Panc1 (cell line): Measurements from ENCODE around the gene MRPS27. TPM values are rescaled to one million over a fixed set of nuclear protein-coding genes. Genes with fewer than 3 reads are reported as not detected.

Experiments used
- ATAC-seq: fragments of 200-7000 bp; cut with Tn5 transposase; 2 replicates; pipeline ENCODE4 v1.9.1; 2020; ENCODE audit warnings: mild to moderate bottlenecking, moderate library complexity
- BruUV-seq: library from RNA; stranded (reverse); fragments of 400-500 nt; replicated peaks from 2 replicates; lab custom pipeline; 2021; lab: Mats Ljungman, UMichigan
- CTCF ChIA-PET: fragments of 300-600 bp; sonication (Branson Sonifier 250); formaldehyde crosslinking; loops from one replicate; lab custom pipeline; 2022; ENCODE audit warnings: antibody characterized with exemption; lab: Charles Lee
- POLR2A ChIA-PET: fragments of 300-600 bp; sonication (Branson Sonifier 250); formaldehyde crosslinking; loops from one replicate; lab custom pipeline; 2022; ENCODE audit warnings: antibody characterized with exemption; lab: Charles Lee
- DNase-seq: peaks from one replicate; pipeline ENCODE4 v3.0.0-alpha.2; 2010; ENCODE audit warnings: low read depth, low spot score
- H3K27ac ChIP-seq: 2 replicates; pipeline ENCODE4 v1.5.1; 2011; ENCODE audit warnings: mild to moderate bottlenecking, low read length, inconsistent platforms
- H3K27me3 ChIP-seq: fragments of 200-500 bp; sonication (Bioruptor generic); 2 replicates; pipeline ENCODE4 v1.6.0; 2014; ENCODE audit warnings: low read length, inconsistent platforms; ENCODE audit not compliant: control insufficient read depth, insufficient read depth
- H3K36me3 ChIP-seq: fragments of 200-500 bp; sonication (Bioruptor generic); 2 replicates; pipeline ENCODE4 v1.5.1; 2014; ENCODE audit warnings: inconsistent platforms, mild to moderate bottlenecking, low read length, moderate library complexity; ENCODE audit not compliant: control insufficient read depth, insufficient read depth
- H3K4me1 ChIP-seq: 2 replicates; pipeline ENCODE4 v1.5.1; 2011; ENCODE audit warnings: inconsistent platforms, mild to moderate bottlenecking, low read length, moderate library complexity; ENCODE audit not compliant: control insufficient read depth, insufficient read depth
- H3K4me3 ChIP-seq, 2 experiments: 2 replicates each; pipeline ENCODE4 v1.5.1; 2011 to 2012; ENCODE audit warnings: low read depth in 2 of 2, low read length in 2 of 2, mild to moderate bottlenecking in 2 of 2, inconsistent platforms in 1 of 2, moderate library complexity in 1 of 2
- H3K9me3 ChIP-seq: fragments of 200-500 bp; sonication (Bioruptor generic); 2 replicates; pipeline ENCODE4 v1.5.1; 2014; ENCODE audit warnings: low read depth, mild to moderate bottlenecking, inconsistent platforms, low read length, moderate library complexity; ENCODE audit not compliant: control insufficient read depth, insufficient read depth
- POLR2AphosphoS5 ChIP-seq: IDR thresholded peaks from 2 replicates; pipeline ENCODE4 v1.6.1; 2012; ENCODE audit warnings: mild to moderate bottlenecking, low read depth, low read length, moderate library complexity
- SIN3A ChIP-seq: IDR thresholded peaks from 2 replicates; pipeline ENCODE4 v1.6.1; 2012; ENCODE audit warnings: low read depth, mild to moderate bottlenecking, low read length, moderate library complexity, borderline replicate concordance; ENCODE audit not compliant: insufficient read depth
- TCF7L2 ChIP-seq: IDR thresholded peaks from 2 replicates; pipeline ENCODE4 v1.6.1; 2011; ENCODE audit warnings: mild to moderate bottlenecking, low read depth, low read length, inconsistent platforms
- in situ Hi-C: cut with HindIII; loops from 2 replicates; pipeline ENCODE4 v1.10.0; 2016; ENCODE audit warnings: low sequenced_read_pairs, low pct_unique_long_range_greater_than_20kb
- intact Hi-C: fragments of 100-400 bp; cut with micrococcal nuclease; formaldehyde crosslinking; loops from one replicate; pipeline ENCODE4 v1.10.0; 2022; ENCODE audit not compliant: unreplicated experiment
- total RNA-seq: library from RNA; stranded (reverse); gene quantifications from one replicate; pipeline ENCODE4 v1.2.1, GENCODE V29; 2021; ENCODE audit not compliant: unreplicated experiment
- TF ChIP-seq, protein P1 (sequence below), 2 experiments: IDR thresholded peaks; 2 replicates each; pipeline ENCODE4 v1.6.1; 2011 to 2012; ENCODE audit warnings: low read depth in 2 of 2, control low read depth in 1 of 2, low read length in 1 of 2, mild to moderate bottlenecking in 1 of 2, moderate library complexity in 1 of 2; ENCODE audit not compliant: insufficient read depth in 1 of 2
- TF ChIP-seq, protein P2 (sequence below): fragments of 450-650 bp; IDR thresholded peaks from 2 replicates; pipeline ENCODE4 v1.5.1; 2017; ENCODE audit warnings: mild to moderate bottlenecking

MRPS27 gene
- total RNA-seq, 1 experiment from 2014 or later: 67.2 TPM

DNA sequence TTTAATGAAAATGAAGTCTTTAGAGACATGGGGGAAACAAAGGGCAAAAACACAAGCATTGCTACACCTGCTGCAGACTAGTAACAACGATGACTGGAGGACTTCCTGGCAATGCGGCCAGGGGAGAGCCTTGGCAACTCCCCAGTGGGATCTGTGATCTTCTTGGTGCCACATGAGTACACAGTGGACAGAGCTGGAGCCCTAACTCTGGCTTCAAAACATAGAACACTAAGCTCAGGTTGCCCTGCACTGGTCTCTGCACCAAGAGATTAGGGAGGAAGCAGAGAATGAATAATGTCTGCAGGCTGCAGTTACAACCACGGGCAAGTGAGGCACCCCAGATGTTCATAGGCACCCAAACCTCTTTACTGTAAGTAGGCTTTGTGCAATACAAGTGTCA, 91.1 kb downstream of the MRPS27 start:
- Histone ChIP-seq H3K27me3 (no peaks in the 10 kb centered on the region), H3K36me3 (peaks cover 17% of the 10 kb centered on the region; the same call in 1 of the 2 replicates), H3K4me3 (no peak overlapping the region), H3K27ac (no peak overlapping the region), H3K9me3 (no peaks in the 10 kb centered on the region), H3K4me1 (no peaks in the 10 kb centered on the region)
- ATAC-seq: no peak
- no peak for TF ChIP-seq POLR2AphosphoS5
- TF ChIP-seq TCF7L2: no peak
- no peak for TF ChIP-seq SIN3A
- TF ChIP-seq, protein P1, sequence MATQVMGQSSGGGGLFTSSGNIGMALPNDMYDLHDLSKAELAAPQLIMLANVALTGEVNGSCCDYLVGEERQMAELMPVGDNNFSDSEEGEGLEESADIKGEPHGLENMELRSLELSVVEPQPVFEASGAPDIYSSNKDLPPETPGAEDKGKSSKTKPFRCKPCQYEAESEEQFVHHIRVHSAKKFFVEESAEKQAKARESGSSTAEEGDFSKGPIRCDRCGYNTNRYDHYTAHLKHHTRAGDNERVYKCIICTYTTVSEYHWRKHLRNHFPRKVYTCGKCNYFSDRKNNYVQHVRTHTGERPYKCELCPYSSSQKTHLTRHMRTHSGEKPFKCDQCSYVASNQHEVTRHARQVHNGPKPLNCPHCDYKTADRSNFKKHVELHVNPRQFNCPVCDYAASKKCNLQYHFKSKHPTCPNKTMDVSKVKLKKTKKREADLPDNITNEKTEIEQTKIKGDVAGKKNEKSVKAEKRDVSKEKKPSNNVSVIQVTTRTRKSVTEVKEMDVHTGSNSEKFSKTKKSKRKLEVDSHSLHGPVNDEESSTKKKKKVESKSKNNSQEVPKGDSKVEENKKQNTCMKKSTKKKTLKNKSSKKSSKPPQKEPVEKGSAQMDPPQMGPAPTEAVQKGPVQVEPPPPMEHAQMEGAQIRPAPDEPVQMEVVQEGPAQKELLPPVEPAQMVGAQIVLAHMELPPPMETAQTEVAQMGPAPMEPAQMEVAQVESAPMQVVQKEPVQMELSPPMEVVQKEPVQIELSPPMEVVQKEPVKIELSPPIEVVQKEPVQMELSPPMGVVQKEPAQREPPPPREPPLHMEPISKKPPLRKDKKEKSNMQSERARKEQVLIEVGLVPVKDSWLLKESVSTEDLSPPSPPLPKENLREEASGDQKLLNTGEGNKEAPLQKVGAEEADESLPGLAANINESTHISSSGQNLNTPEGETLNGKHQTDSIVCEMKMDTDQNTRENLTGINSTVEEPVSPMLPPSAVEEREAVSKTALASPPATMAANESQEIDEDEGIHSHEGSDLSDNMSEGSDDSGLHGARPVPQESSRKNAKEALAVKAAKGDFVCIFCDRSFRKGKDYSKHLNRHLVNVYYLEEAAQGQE (IDR thresholded peaks at IDR 0.05; ENCODE audit: insufficient read depth in 1 of 2, low read depth in 2 of 2, low read length in 1 of 2): no peak
- TF ChIP-seq, protein P2, sequence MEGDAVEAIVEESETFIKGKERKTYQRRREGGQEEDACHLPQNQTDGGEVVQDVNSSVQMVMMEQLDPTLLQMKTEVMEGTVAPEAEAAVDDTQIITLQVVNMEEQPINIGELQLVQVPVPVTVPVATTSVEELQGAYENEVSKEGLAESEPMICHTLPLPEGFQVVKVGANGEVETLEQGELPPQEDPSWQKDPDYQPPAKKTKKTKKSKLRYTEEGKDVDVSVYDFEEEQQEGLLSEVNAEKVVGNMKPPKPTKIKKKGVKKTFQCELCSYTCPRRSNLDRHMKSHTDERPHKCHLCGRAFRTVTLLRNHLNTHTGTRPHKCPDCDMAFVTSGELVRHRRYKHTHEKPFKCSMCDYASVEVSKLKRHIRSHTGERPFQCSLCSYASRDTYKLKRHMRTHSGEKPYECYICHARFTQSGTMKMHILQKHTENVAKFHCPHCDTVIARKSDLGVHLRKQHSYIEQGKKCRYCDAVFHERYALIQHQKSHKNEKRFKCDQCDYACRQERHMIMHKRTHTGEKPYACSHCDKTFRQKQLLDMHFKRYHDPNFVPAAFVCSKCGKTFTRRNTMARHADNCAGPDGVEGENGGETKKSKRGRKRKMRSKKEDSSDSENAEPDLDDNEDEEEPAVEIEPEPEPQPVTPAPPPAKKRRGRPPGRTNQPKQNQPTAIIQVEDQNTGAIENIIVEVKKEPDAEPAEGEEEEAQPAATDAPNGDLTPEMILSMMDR: no peak
- CTCF ChIA-PET: interaction anchor here (0.6 kb wide), 1 partner anchor 339 kb away, joined by 4 read pairs; no protein-coding TSS in a partner anchor
- intact Hi-C loops: no loop called here
- no TSS peak for BruUV-seq
- in situ Hi-C loops: no loop called here
- POLR2A ChIA-PET: interaction anchor here (0.7 kb wide), 1 partner anchor 51 kb away, joined by 3 read pairs; no protein-coding TSS in a partner anchor
- DNase-seq: no peak

DNA sequence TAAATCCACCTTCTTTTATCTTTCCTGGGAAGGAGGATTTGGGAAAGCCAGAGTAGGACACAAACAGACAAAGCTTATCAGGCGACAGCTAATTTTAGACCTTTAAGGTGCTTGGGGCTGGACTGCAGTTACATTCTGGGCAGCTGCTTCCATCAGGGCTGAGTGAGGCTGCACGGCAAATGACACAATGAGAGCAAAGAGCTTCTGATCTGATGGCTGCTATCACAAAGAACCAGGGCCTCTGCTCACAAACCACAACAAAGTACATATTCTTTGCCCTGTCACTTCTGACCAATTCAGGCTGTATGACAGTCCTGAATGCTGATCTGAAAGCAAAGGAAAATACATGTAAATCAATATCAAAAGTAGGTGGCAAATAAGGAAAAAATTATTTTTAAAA, 93.1 kb downstream of the MRPS27 start:
- in situ Hi-C loops (no loop called here), intact Hi-C loops (no loop called here)
- Histone ChIP-seq H3K36me3 (peaks cover 24% of the 10 kb centered on the region; the same call in 1 of the 2 replicates), H3K27me3 (no peaks in the 10 kb centered on the region), H3K4me3 (no peak overlapping the region), H3K27ac (no peak overlapping the region), H3K4me1 (no peaks in the 10 kb centered on the region), H3K9me3 (no peaks in the 10 kb centered on the region)
- no peak for ATAC-seq
- no TSS peak for BruUV-seq
- ChIA-PET CTCF (no interaction called here), POLR2A (no interaction called here)
- TF ChIP-seq, protein P1 (IDR thresholded peaks at IDR 0.05; ENCODE audit: insufficient read depth in 1 of 2, low read depth in 2 of 2, low read length in 1 of 2): no peak
- no peak for TF ChIP-seq TCF7L2
- no peak for TF ChIP-seq POLR2AphosphoS5
- DNase-seq: no peak
